OCI-LY3 (cell line): Measurements from ENCODE around the gene SSTR4.

Experiments used
- CTCF ChIP-seq: fragments of 200-600, 300-600 bp; sonication (generic); IDR thresholded peaks from 2 replicates; pipeline ENCODE4 v1.5.1; 2014; ENCODE audit warnings: antibody characterized with exemption, low read length, low read depth
- EZH2phosphoT487 ChIP-seq: fragments of 200-600 bp; shearing (Covaris generic); IDR thresholded peaks from 2 replicates; pipeline ENCODE4 v1.6.1; 2018; ENCODE audit warnings: antibody characterized with exemption, mixed run types, low read depth

GRCh38 chr20:22995923-22996322, 39.2 kb upstream of the SSTR4 start:
- TF ChIP-seq CTCF (no peak), EZH2phosphoT487 (no peak)
